SU-DHL-6 (cell line): ENCODE data around the gene CNTNAP5.

Experiments
- EZH2phosphoT487 ChIP-seq: fragments of 200-600 bp; sonication (generic), shearing (Covaris generic); conservative IDR thresholded peaks from 2 replicates; pipeline ENCODE4 v1.6.1; 2018; ENCODE audit warnings: mild to moderate bottlenecking, antibody characterized with exemption, low read length, moderate library complexity, mixed read lengths
- TF ChIP-seq, protein P1 (sequence below): fragments of 200-600 bp; sonication (generic); IDR thresholded peaks from one replicate; pipeline ENCODE4 v1.5.1; 2017; ENCODE audit warnings: antibody characterized with exemption, mild to moderate bottlenecking, low read length, moderate library complexity; ENCODE audit not compliant: insufficient read depth, poor library complexity, severe bottlenecking

DNA sequence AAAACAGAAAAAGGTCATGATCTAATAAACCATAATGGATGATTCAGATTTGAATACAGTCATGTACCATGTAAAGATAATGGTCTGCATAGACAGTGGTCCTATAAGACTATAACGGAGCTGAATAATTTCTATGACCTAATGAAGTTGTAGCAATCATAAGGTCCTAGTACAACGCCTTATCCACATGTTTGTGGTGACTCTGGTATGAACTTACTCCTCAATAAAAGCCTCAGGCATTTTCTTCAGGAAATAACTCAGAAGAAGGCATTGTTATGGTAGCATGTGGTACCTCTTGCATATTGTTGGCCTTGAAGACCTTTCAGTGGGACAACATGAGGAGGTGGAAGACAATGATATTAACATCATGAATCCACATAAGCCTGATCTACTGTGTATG lies 883.3 kb downstream of the CNTNAP5 start:
- TF ChIP-seq, protein P1, sequence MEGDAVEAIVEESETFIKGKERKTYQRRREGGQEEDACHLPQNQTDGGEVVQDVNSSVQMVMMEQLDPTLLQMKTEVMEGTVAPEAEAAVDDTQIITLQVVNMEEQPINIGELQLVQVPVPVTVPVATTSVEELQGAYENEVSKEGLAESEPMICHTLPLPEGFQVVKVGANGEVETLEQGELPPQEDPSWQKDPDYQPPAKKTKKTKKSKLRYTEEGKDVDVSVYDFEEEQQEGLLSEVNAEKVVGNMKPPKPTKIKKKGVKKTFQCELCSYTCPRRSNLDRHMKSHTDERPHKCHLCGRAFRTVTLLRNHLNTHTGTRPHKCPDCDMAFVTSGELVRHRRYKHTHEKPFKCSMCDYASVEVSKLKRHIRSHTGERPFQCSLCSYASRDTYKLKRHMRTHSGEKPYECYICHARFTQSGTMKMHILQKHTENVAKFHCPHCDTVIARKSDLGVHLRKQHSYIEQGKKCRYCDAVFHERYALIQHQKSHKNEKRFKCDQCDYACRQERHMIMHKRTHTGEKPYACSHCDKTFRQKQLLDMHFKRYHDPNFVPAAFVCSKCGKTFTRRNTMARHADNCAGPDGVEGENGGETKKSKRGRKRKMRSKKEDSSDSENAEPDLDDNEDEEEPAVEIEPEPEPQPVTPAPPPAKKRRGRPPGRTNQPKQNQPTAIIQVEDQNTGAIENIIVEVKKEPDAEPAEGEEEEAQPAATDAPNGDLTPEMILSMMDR: no peak
- TF ChIP-seq EZH2phosphoT487: no peak
